ENCODE measurements around the gene GPR183. TPM values are rescaled to one million over a fixed set of nuclear protein-coding genes. Genes with fewer than 3 reads are reported as not detected.

The GPR183 gene
- total and polyA plus RNA-seq, 2 of the 8 experiments (the other 6 are each of a cell fraction or from before 2014, with no cell fraction given), result not detected

DNA sequence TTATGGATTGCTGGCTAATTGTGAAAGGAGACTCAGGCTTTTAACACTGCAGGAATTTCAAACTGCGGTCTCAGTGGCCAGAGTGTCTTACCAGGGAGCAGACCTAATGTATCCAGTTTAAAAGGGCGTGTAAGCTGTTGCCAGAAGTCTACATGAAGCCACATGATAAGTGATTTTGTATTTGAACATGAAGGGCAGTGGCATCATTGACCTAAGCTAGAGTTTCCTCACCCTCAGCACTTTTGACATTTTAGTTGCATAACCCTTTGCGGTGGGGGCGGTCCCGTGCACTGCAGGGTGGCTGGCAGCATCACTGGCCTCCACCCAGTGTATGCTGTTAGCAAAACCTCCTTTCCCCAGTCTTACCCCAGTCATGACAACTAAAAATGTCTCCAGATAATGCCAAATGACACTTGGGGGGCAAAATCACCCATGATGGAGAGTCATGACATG, 25.4 kb downstream of the GPR183 start:
- no peak overlapping the region for H3K27ac ChIP-seq (ENCODE audit: low read depth, low read length)
- ChIA-PET POLR2A (ENCODE audit: partially characterized antibody) (no interaction called here), CTCF (ENCODE audit: partially characterized antibody) (interaction anchor here (0.9 to 2.1 kb wide), 3 partner anchors 12 to 18 kb away, joined by 3 to 7 read pairs (median 5); no protein-coding TSS in a partner anchor)
- no peaks in the 10 kb centered on the region; a peak in 1 of 8 replicates for H3K36me3 ChIP-seq (ENCODE audit: control insufficient read depth in 2 of 4, insufficient read depth in 4 of 4, low read length in 3 of 4)
- no peaks in the 10 kb centered on the region for H3K23me2 ChIP-seq (ENCODE audit: low read depth, low read length)
- H3K56ac ChIP-seq (replicated peaks; ENCODE audit: insufficient read length, low read depth, low read length), result no peak overlapping the region
- no peaks in the 10 kb centered on the region; the same call in 1 of the 2 replicates for H3K79me1 ChIP-seq (ENCODE audit: low read depth, low read length)
- H2BK120ac ChIP-seq (replicated peaks; ENCODE audit: low read depth, low read length), result no peak overlapping the region
- FAIRE-seq (no peak), DNase-seq (ENCODE audit: low read depth in 1 of 2, low spot score in 2 of 2) (no peak)
- H2BK20ac ChIP-seq (ENCODE audit: low read length), result no peak overlapping the region
- WGBS, 2 experiments (ENCODE audit: extremely low coverage in 1 of 2, insufficient coverage in 1 of 2, insufficient read length in 1 of 2, insufficient replicate concordance in 2 of 2, low coverage in 1 of 2, low lambda C conversion rate in 2 of 2, missing lambda C conversion rate in 1 of 2), result 87% methylated on average over 5 of the region's 5 CpGs; no CpG with 5 or more reads in 1 of the 2 experiments
- H3K9ac ChIP-seq (replicated peaks in 1 of 4; ENCODE audit: extremely low read depth in 1 of 4, low read depth in 3 of 4, low read length in 3 of 4), result no peak overlapping the region
- H3K18ac ChIP-seq (ENCODE audit: extremely low read depth, low read length), result no peak overlapping the region
- no peak overlapping the region for H3K4me2 ChIP-seq (ENCODE audit: insufficient read depth in 1 of 2, low read depth in 2 of 2, low read length in 2 of 2)
- H2BK15ac ChIP-seq (ENCODE audit: low read length), result no peak overlapping the region
- no peak overlapping the region for H4K91ac ChIP-seq (replicated peaks; ENCODE audit: insufficient read length, low read length)
- 0 out of 4 replicates have a peak, but pooled peaks cover 0 to 4% of the 10 kb centered on the region in 2 experiments for H3K79me2 ChIP-seq (ENCODE audit: control insufficient read depth in 1 of 2, insufficient read depth in 2 of 2, low read length in 2 of 2)
- peaks cover 7 to 8% of the 10 kb centered on the region in 2 experiments for H4K20me1 ChIP-seq (replicated peaks in 1 of 2; ENCODE audit: control insufficient read depth in 1 of 2, insufficient read depth in 2 of 2, low read length in 2 of 2)
- H3K4ac ChIP-seq (replicated peaks; ENCODE audit: insufficient read length, low read depth, low read length), result no peak overlapping the region
- peaks cover 0 to 6% (median 0%) of the 10 kb centered on the region in 4 experiments; a peak in 2 of 7 replicates for H3K4me1 ChIP-seq (replicated peaks in 1 of 4; ENCODE audit: control insufficient read depth in 3 of 4, insufficient read depth in 4 of 4, low read length in 3 of 4)
- H4K8ac ChIP-seq (ENCODE audit: extremely low read depth, insufficient read depth, low read length), result no peak overlapping the region
- H3K14ac ChIP-seq (ENCODE audit: insufficient read length), result no peak overlapping the region
- H2BK12ac ChIP-seq (ENCODE audit: low read depth, low read length), result no peak overlapping the region
- H2AFZ ChIP-seq (ENCODE audit: low read length), result no peak overlapping the region
- no peak overlapping the region for H2AK5ac ChIP-seq (ENCODE audit: low read depth, low read length)
- no peak overlapping the region for H2BK5ac ChIP-seq (ENCODE audit: low read depth, low read length)
- TF ChIP-seq SRF (IDR thresholded peaks at IDR 0.05; ENCODE audit: low read depth, low read length), result no peak
- H3K27me3 ChIP-seq (replicated peaks in 1 of 4; ENCODE audit: control insufficient read depth in 3 of 4, extremely low read depth in 1 of 4, insufficient read depth in 3 of 4, low read length in 3 of 4), result no peaks in the 10 kb centered on the region
- no peaks in the 10 kb centered on the region for H3K9me3 ChIP-seq (ENCODE audit: insufficient read depth in 2 of 2, low read depth in 1 of 2, low read length in 1 of 2)
- H4K5ac ChIP-seq (ENCODE audit: insufficient read length, low read depth, low read length), result no peak overlapping the region
- no peak overlapping the region for H3K4me3 ChIP-seq (ENCODE audit: extremely low read depth in 1 of 4, insufficient read depth in 2 of 4, low read depth in 3 of 4, low read length in 4 of 4)
- H3K23ac ChIP-seq (ENCODE audit: insufficient read length), result no peak overlapping the region
